ENCODE results near the gene CDC20B. TPM values are rescaled to one million over a fixed set of nuclear protein-coding genes. Genes with fewer than 3 reads are reported as not detected.

Gene CDC20B
- not detected for total RNA-seq

- peaks cover 25 to 48% (median 42%) of the 10 kb centered on the region in 3 donors for H3K27me3 ChIP-seq (ENCODE audit: control insufficient read depth in 3 of 3, insufficient read depth in 3 of 3, low read length in 3 of 3)
Measured at GRCh38 chr5:55172937-55173686, at the start of gene CDC20B. Gene CDC20B, minus strand, starts transcription at chr5:55173177. Its CDS starts 177 bp downstream, at chr5:55173000.

GRCh38 chr5:55222092-55222984, 49.4 kb upstream of the CDC20B start:
- Histone ChIP-seq H3K36me3 (ENCODE audit: control insufficient read depth in 3 of 3, insufficient read depth in 3 of 3, low read length in 3 of 3) (no peaks in the 10 kb centered on the region), H3K4me1 (ENCODE audit: control insufficient read depth in 3 of 3, insufficient read depth in 3 of 3, low read length in 3 of 3) (peaks cover 14 to 19% (median 15%) of the 10 kb centered on the region in 3 donors), H3K9me3 (ENCODE audit: control insufficient read depth in 3 of 3, low read length in 3 of 3) (no peaks in the 10 kb centered on the region), H3K9ac (ENCODE audit: low read depth in 1 of 3, low read length in 3 of 3) (no peak overlapping the region), H3K27ac (ENCODE audit: low read depth, low read length) (no peak overlapping the region), H3K4me3 (ENCODE audit: low read length in 3 of 3) (no peak overlapping the region), H3K27me3 (ENCODE audit: control insufficient read depth in 3 of 3, insufficient read depth in 3 of 3, low read length in 3 of 3) (peaks cover 73 to 84% (median 77%) of the 10 kb centered on the region in 3 donors)

More at GRCh38 chr5:55172937-55173686, at the start of gene CDC20B:
- Histone ChIP-seq H3K4me1 (ENCODE audit: control insufficient read depth in 3 of 3, insufficient read depth in 3 of 3, low read length in 3 of 3) (peaks cover 20 to 25% (median 23%) of the 10 kb centered on the region in 3 donors), H3K4me3 (ENCODE audit: low read length in 3 of 3) (peak within 1 kb of the TSS; percentile 69 to 78 (median 75)), H3K36me3 (ENCODE audit: control insufficient read depth in 3 of 3, insufficient read depth in 3 of 3, low read length in 3 of 3) (no peaks in the 10 kb centered on the region), H3K27ac (ENCODE audit: low read depth, low read length) (no peak within 1 kb of the TSS), H3K9ac (ENCODE audit: low read depth in 1 of 3, low read length in 3 of 3) (peak within 1 kb of the TSS; percentile 21 to 58 (median 40)), H3K9me3 (ENCODE audit: control insufficient read depth in 3 of 3, low read length in 3 of 3) (no peaks in the 10 kb centered on the region)

- Histone ChIP-seq H3K27ac (ENCODE audit: low read depth, low read length) (no peak overlapping the region), H3K9ac (ENCODE audit: low read depth in 1 of 3, low read length in 3 of 3) (no peak overlapping the region), H3K27me3 (ENCODE audit: control insufficient read depth in 3 of 3, insufficient read depth in 3 of 3, low read length in 3 of 3) (peaks cover 58 to 67% (median 60%) of the 10 kb centered on the region in 3 donors), H3K9me3 (ENCODE audit: control insufficient read depth in 3 of 3, low read length in 3 of 3) (no peaks in the 10 kb centered on the region), H3K36me3 (ENCODE audit: control insufficient read depth in 3 of 3, insufficient read depth in 3 of 3, low read length in 3 of 3) (no peaks in the 10 kb centered on the region), H3K4me1 (ENCODE audit: control insufficient read depth in 3 of 3, insufficient read depth in 3 of 3, low read length in 3 of 3) (peaks cover 7 to 10% (median 8%) of the 10 kb centered on the region in 3 donors), H3K4me3 (ENCODE audit: low read length in 3 of 3) (peak overlapping the region; percentile 40 to 43 (median 41))
Measured at GRCh38 chr5:55220433-55221185, 47.6 kb upstream of the CDC20B start.

- Histone ChIP-seq H3K9me3 (ENCODE audit: control insufficient read depth in 3 of 3, low read length in 3 of 3) (no peaks in the 10 kb centered on the region), H3K27ac (ENCODE audit: low read depth, low read length) (no peak overlapping the region), H3K9ac (ENCODE audit: low read depth in 1 of 3, low read length in 3 of 3) (no peak overlapping the region), H3K27me3 (ENCODE audit: control insufficient read depth in 3 of 3, insufficient read depth in 3 of 3, low read length in 3 of 3) (peaks cover 50 to 61% (median 52%) of the 10 kb centered on the region in 3 donors), H3K4me3 (ENCODE audit: low read length in 3 of 3) (no peak overlapping the region), H3K4me1 (ENCODE audit: control insufficient read depth in 3 of 3, insufficient read depth in 3 of 3, low read length in 3 of 3) (peaks cover 7 to 10% (median 8%) of the 10 kb centered on the region in 3 donors), H3K36me3 (ENCODE audit: control insufficient read depth in 3 of 3, insufficient read depth in 3 of 3, low read length in 3 of 3) (no peaks in the 10 kb centered on the region)
Measured at GRCh38 chr5:55219770-55220169, 46.8 kb upstream of the CDC20B start.

- H3K9ac ChIP-seq (ENCODE audit: low read depth in 1 of 3, low read length in 3 of 3) = no peak overlapping the region
- H3K27me3 ChIP-seq (ENCODE audit: control insufficient read depth in 3 of 3, insufficient read depth in 3 of 3, low read length in 3 of 3) = peaks cover 42 to 53% (median 44%) of the 10 kb centered on the region in 3 donors
- H3K27ac ChIP-seq (ENCODE audit: low read depth, low read length) = no peak overlapping the region
- H3K4me1 ChIP-seq (ENCODE audit: control insufficient read depth in 3 of 3, insufficient read depth in 3 of 3, low read length in 3 of 3) = peaks cover 7 to 10% (median 8%) of the 10 kb centered on the region in 3 donors
- no peaks in the 10 kb centered on the region for H3K9me3 ChIP-seq (ENCODE audit: control insufficient read depth in 3 of 3, low read length in 3 of 3)
- no peak overlapping the region for H3K4me3 ChIP-seq (ENCODE audit: low read length in 3 of 3)
- no peaks in the 10 kb centered on the region for H3K36me3 ChIP-seq (ENCODE audit: control insufficient read depth in 3 of 3, insufficient read depth in 3 of 3, low read length in 3 of 3)
Measured at GRCh38 chr5:55218967-55219366, 46.0 kb upstream of the CDC20B start.

- H3K27me3 ChIP-seq (ENCODE audit: control insufficient read depth in 3 of 3, insufficient read depth in 3 of 3, low read length in 3 of 3) = peaks cover 0 to 5% (median 3%) of the 10 kb centered on the region in 3 donors
- no peaks in the 10 kb centered on the region for H3K9me3 ChIP-seq (ENCODE audit: control insufficient read depth in 3 of 3, low read length in 3 of 3)
- no peak overlapping the region for H3K27ac ChIP-seq (ENCODE audit: low read depth, low read length)
Measured at GRCh38 chr5:55211184-55211874, 38.4 kb upstream of the CDC20B start.

GRCh38 chr5:55205001-55205400, 32.0 kb upstream of the CDC20B start:
- no peak overlapping the region for H3K9ac ChIP-seq (ENCODE audit: low read depth in 1 of 3, low read length in 3 of 3)
- H3K27me3 ChIP-seq (ENCODE audit: control insufficient read depth in 3 of 3, insufficient read depth in 3 of 3, low read length in 3 of 3) = peaks cover 1 to 5% (median 3%) of the 10 kb centered on the region in 3 donors
- H3K9me3 ChIP-seq (ENCODE audit: control insufficient read depth in 3 of 3, low read length in 3 of 3) = no peaks in the 10 kb centered on the region
- no peak overlapping the region for H3K4me3 ChIP-seq (ENCODE audit: low read length in 3 of 3)
- H3K27ac ChIP-seq (ENCODE audit: low read depth, low read length) = no peak overlapping the region
- H3K36me3 ChIP-seq (ENCODE audit: control insufficient read depth in 3 of 3, insufficient read depth in 3 of 3, low read length in 3 of 3) = no peaks in the 10 kb centered on the region
- no peaks in the 10 kb centered on the region for H3K4me1 ChIP-seq (ENCODE audit: control insufficient read depth in 3 of 3, insufficient read depth in 3 of 3, low read length in 3 of 3)

More at GRCh38 chr5:55211184-55211874, 38.4 kb upstream of the CDC20B start:
- H3K36me3 ChIP-seq (ENCODE audit: control insufficient read depth in 3 of 3, insufficient read depth in 3 of 3, low read length in 3 of 3) = no peaks in the 10 kb centered on the region
- H3K4me1 ChIP-seq (ENCODE audit: control insufficient read depth in 3 of 3, insufficient read depth in 3 of 3, low read length in 3 of 3) = no peaks in the 10 kb centered on the region
- H3K9ac ChIP-seq (ENCODE audit: low read depth in 1 of 3, low read length in 3 of 3) = no peak overlapping the region
- H3K4me3 ChIP-seq (ENCODE audit: low read length in 3 of 3) = no peak overlapping the region

GRCh38 chr5:55191165-55191564, 18.2 kb upstream of the CDC20B start:
- H3K4me1 ChIP-seq (ENCODE audit: control insufficient read depth in 3 of 3, insufficient read depth in 3 of 3, low read length in 3 of 3) = no peaks in the 10 kb centered on the region
- H3K9me3 ChIP-seq (ENCODE audit: control insufficient read depth in 3 of 3, low read length in 3 of 3) = no peaks in the 10 kb centered on the region
- H3K36me3 ChIP-seq (ENCODE audit: control insufficient read depth in 3 of 3, insufficient read depth in 3 of 3, low read length in 3 of 3) = no peaks in the 10 kb centered on the region
- no peak overlapping the region for H3K9ac ChIP-seq (ENCODE audit: low read depth in 1 of 3, low read length in 3 of 3)
- H3K27me3 ChIP-seq (ENCODE audit: control insufficient read depth in 3 of 3, insufficient read depth in 3 of 3, low read length in 3 of 3) = peaks cover 4 to 22% (median 10%) of the 10 kb centered on the region in 3 donors
- no peak overlapping the region for H3K4me3 ChIP-seq (ENCODE audit: low read length in 3 of 3)
- no peak overlapping the region for H3K27ac ChIP-seq (ENCODE audit: low read depth, low read length)
